GM23338 (cell line): ENCODE measurements around the gene UBA6.

ENCODE experiments used
- CREB1 ChIP-seq: fragments of 250-450 bp; sonication (Bioruptor Pico); IDR thresholded peaks from 2 replicates; pipeline ENCODE4 v1.5.0; 2020; ENCODE audit warnings: low read depth, mild to moderate bottlenecking, moderate library complexity
- TF ChIP-seq, protein P1 (sequence below), 2 experiments: fragments of 200-600 bp in 1 of 2; sonication (generic) in 1 of 2; conservative IDR thresholded peaks; 2 replicates each; pipeline versions ENCODE4 v1.5.1 to v1.6.1; 2016 to 2017; ENCODE audit warnings: antibody characterized with exemption in 2 of 2, low read depth in 2 of 2, mild to moderate bottlenecking in 2 of 2, moderate library complexity in 1 of 2

DNA sequence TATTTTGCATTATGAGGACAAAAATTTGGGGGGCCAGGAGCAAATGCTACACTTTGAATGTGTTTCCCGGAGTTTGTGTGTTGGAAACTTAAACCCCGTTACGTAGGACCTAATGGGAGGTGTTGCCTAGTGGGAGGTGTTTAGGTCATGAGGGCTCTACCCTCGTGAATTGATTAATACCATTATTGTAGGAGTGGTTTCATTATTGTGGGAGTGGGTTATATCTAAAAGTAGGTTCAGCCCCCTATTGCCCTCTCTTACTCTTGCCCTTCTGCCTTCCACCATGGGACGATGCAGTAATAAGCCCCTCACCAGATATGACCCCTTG, 15.5 kb downstream of the UBA6 start:
- TF ChIP-seq, protein P1, sequence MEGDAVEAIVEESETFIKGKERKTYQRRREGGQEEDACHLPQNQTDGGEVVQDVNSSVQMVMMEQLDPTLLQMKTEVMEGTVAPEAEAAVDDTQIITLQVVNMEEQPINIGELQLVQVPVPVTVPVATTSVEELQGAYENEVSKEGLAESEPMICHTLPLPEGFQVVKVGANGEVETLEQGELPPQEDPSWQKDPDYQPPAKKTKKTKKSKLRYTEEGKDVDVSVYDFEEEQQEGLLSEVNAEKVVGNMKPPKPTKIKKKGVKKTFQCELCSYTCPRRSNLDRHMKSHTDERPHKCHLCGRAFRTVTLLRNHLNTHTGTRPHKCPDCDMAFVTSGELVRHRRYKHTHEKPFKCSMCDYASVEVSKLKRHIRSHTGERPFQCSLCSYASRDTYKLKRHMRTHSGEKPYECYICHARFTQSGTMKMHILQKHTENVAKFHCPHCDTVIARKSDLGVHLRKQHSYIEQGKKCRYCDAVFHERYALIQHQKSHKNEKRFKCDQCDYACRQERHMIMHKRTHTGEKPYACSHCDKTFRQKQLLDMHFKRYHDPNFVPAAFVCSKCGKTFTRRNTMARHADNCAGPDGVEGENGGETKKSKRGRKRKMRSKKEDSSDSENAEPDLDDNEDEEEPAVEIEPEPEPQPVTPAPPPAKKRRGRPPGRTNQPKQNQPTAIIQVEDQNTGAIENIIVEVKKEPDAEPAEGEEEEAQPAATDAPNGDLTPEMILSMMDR (conservative IDR thresholded peaks at IDR 0.05; ENCODE audit: low read depth in 2 of 2) = no peak
- TF ChIP-seq CREB1 (CRISPR knock-in tag) = no peak
